IMR-90 (cell line): ENCODE results near the gene COL18A1. TPM values are rescaled to one million over a fixed set of nuclear protein-coding genes. Genes with fewer than 3 reads are reported as not detected.

Experiments used
- ATAC-seq: fragments of 200-7000 bp; cut with Tn5 transposase; 2 replicates; pipeline ENCODE4 v1.9.1; 2020; ENCODE audit warnings: low read depth, mild to moderate bottlenecking, moderate library complexity
- BruUV-seq: library from RNA; stranded (reverse); fragments of 400-500 nt; replicated peaks from 2 replicates; lab custom pipeline; 2021; lab: Mats Ljungman, UMichigan
- CTCF ChIA-PET: fragments of 300-600 bp; formaldehyde crosslinking; extraction: SDS; loops from one replicate; lab custom pipeline; 2021; ENCODE audit warnings: antibody characterized with exemption; lab: Yijun Ruan, JAX
- POLR2A ChIA-PET: fragments of 300-600 bp; sonication (Branson Sonifier 250); formaldehyde crosslinking; loops from one replicate; lab custom pipeline; 2022; ENCODE audit warnings: antibody characterized with exemption; ENCODE audit not compliant: unreplicated experiment; lab: Charles Lee
- DNase-seq: peaks from one replicate; pipeline ENCODE4 v3.0.0; 2013
- H2AFZ ChIP-seq: replicated peaks from 2 replicates; pipeline ENCODE3; 2013; ENCODE audit warnings: low read length, mild to moderate bottlenecking; ENCODE audit not compliant: poor library complexity
- H2AK5ac ChIP-seq: 2 replicates; pipeline ENCODE4 v1.6.1; 2013; ENCODE audit warnings: low read depth, low read length, inconsistent platforms
- H2AK9ac ChIP-seq: replicated peaks from 2 replicates; pipeline ENCODE3; 2013; ENCODE audit warnings: mild to moderate bottlenecking, low read depth, low read length, moderate library complexity; ENCODE audit not compliant: poor library complexity
- H2BK120ac ChIP-seq: 2 replicates; pipeline ENCODE4 v1.6.1; 2013; ENCODE audit warnings: low read depth, low read length, inconsistent platforms
- H2BK15ac ChIP-seq: 3 replicates; pipeline ENCODE4 v1.6.1; 2013; ENCODE audit warnings: low read depth, low read length, inconsistent platforms
- H2BK20ac ChIP-seq: 2 replicates; pipeline ENCODE4 v1.6.1; 2013; ENCODE audit warnings: low read depth, mild to moderate bottlenecking, inconsistent platforms, low read length, moderate library complexity
- H2BK5ac ChIP-seq: 2 replicates; pipeline ENCODE4 v1.6.1; 2013; ENCODE audit warnings: mild to moderate bottlenecking, low read depth, low read length, inconsistent platforms; ENCODE audit not compliant: poor library complexity, severe bottlenecking
- H3K14ac ChIP-seq: replicated peaks from 2 replicates; pipeline ENCODE4 v1.6.1; 2013; ENCODE audit warnings: low read depth, low read length, inconsistent platforms
- H3K18ac ChIP-seq: 2 replicates; pipeline ENCODE4 v1.6.1; 2013; ENCODE audit warnings: low read depth, low read length, control low read depth
- H3K23ac ChIP-seq: 2 replicates; pipeline ENCODE4 v1.6.1; 2013; ENCODE audit warnings: low read depth, low read length, inconsistent platforms
- H3K27ac ChIP-seq: 2 replicates; pipeline ENCODE4 v1.5.1; 2013; ENCODE audit warnings: mild to moderate bottlenecking, control low read depth, low read length; ENCODE audit not compliant: insufficient read depth
- H3K27me3 ChIP-seq: 2 replicates; pipeline ENCODE4 v1.6.1; 2013; ENCODE audit warnings: low read length; ENCODE audit not compliant: control insufficient read depth, insufficient read depth
- H3K36me3 ChIP-seq: 2 replicates; pipeline ENCODE4 v1.6.1; 2013; ENCODE audit warnings: low read length, mixed read lengths; ENCODE audit not compliant: control insufficient read depth, insufficient read depth
- H3K4ac ChIP-seq: 2 replicates; pipeline ENCODE4 v1.6.1; 2013; ENCODE audit warnings: low read depth, low read length, inconsistent platforms
- H3K4me1 ChIP-seq: 2 replicates; pipeline ENCODE4 v1.6.1; 2013; ENCODE audit warnings: low read length, mixed read lengths; ENCODE audit not compliant: control insufficient read depth, insufficient read depth
- H3K4me2 ChIP-seq: 2 replicates; pipeline ENCODE4 v1.6.1; 2013; ENCODE audit warnings: low read depth, mild to moderate bottlenecking, control low read depth, low read length, moderate library complexity
- H3K4me3 ChIP-seq: 2 replicates; pipeline ENCODE4 v1.5.1; 2013; ENCODE audit warnings: low read depth, mild to moderate bottlenecking, control low read depth, low read length, moderate library complexity; ENCODE audit not compliant: insufficient read depth
- H3K56ac ChIP-seq: 2 replicates; pipeline ENCODE4 v1.6.1; 2013; ENCODE audit warnings: low read length, inconsistent platforms; ENCODE audit not compliant: insufficient read depth; ENCODE audit errors: extremely low read depth
- H3K79me1 ChIP-seq, 2 experiments: 2 replicates each; pipeline ENCODE4 v1.6.1; 2013; ENCODE audit warnings: low read length in 2 of 2, inconsistent platforms in 1 of 2, low read depth in 1 of 2
- H3K9ac ChIP-seq: 2 replicates; pipeline ENCODE4 v1.6.1; 2013; ENCODE audit warnings: low read depth, low read length, control low read depth
- H3K9me1 ChIP-seq: 2 replicates; pipeline ENCODE4 v1.6.1; 2013; ENCODE audit warnings: low read length, inconsistent platforms; ENCODE audit not compliant: insufficient read depth
- H3K9me3 ChIP-seq: 2 replicates; pipeline ENCODE4 v1.6.1; 2013; ENCODE audit warnings: low read length; ENCODE audit not compliant: control insufficient read depth, insufficient read depth
- H4K20me1 ChIP-seq: 2 replicates; pipeline ENCODE4 v1.6.1; 2013; ENCODE audit warnings: low read length, inconsistent platforms; ENCODE audit not compliant: insufficient read depth
- H4K5ac ChIP-seq: 2 replicates; pipeline ENCODE4 v1.6.1; 2013; ENCODE audit warnings: mild to moderate bottlenecking, low read depth, low read length, control low read depth
- H4K8ac ChIP-seq, 2 experiments: 2 replicates each; pipeline ENCODE4 v1.6.1; 2013; ENCODE audit warnings: low read depth in 2 of 2, low read length in 2 of 2, control low read depth in 1 of 2, inconsistent platforms in 1 of 2
- H4K91ac ChIP-seq: 2 replicates; pipeline ENCODE4 v1.6.1; 2013; ENCODE audit warnings: low read depth, low read length, inconsistent platforms; ENCODE audit not compliant: insufficient read depth
- BHLHE40 ChIP-seq: fragments of 150-350 bp; IDR thresholded peaks from 2 replicates; pipeline ENCODE4 v1.6.1; 2016; ENCODE audit warnings: mild to moderate bottlenecking, low read depth, low read length
- CEBPB ChIP-seq: IDR thresholded peaks from 2 replicates; pipeline ENCODE4 v1.6.1; 2012; ENCODE audit warnings: low read depth, low read length, improper control_type of control experiment
- CHD1 ChIP-seq: IDR thresholded peaks from 2 replicates; pipeline ENCODE4 v1.6.1; 2012; ENCODE audit warnings: low read depth, low read length, improper control_type of control experiment
- FOS ChIP-seq: fragments of 150-350 bp; IDR thresholded peaks from 2 replicates; pipeline ENCODE4 v1.6.1; 2016; ENCODE audit warnings: low read depth, low read length
- MAFK ChIP-seq: IDR thresholded peaks from 2 replicates; pipeline ENCODE4 v1.6.1; 2012; ENCODE audit warnings: low read depth, low read length, improper control_type of control experiment
- MAZ ChIP-seq: IDR thresholded peaks from 2 replicates; pipeline ENCODE4 v1.6.1; 2012; ENCODE audit warnings: low read depth, mild to moderate bottlenecking, low read length, improper control_type of control experiment, moderate library complexity, borderline replicate concordance
- MXI1 ChIP-seq: IDR thresholded peaks from 2 replicates; pipeline ENCODE4 v1.6.1; 2012; ENCODE audit warnings: low read depth, mild to moderate bottlenecking, low read length, moderate library complexity, borderline replicate concordance
- NFE2L2 ChIP-seq: fragments of 150-350 bp; IDR thresholded peaks from 2 replicates; pipeline ENCODE4 v1.6.1; 2016; ENCODE audit warnings: low read depth, mild to moderate bottlenecking, low read length
- POLR2A ChIP-seq: IDR thresholded peaks from 2 replicates; pipeline ENCODE4 v1.6.1; 2012; ENCODE audit warnings: mild to moderate bottlenecking, low read depth, low read length
- RFX5 ChIP-seq: IDR thresholded peaks from 2 replicates; pipeline ENCODE4 v1.8.0; 2012; ENCODE audit warnings: low read depth, mild to moderate bottlenecking, low read length, moderate library complexity
- SMC3 ChIP-seq: fragments of 150-350 bp; IDR thresholded peaks from 2 replicates; pipeline ENCODE4 v1.6.1; 2016; ENCODE audit warnings: low read depth, mild to moderate bottlenecking, antibody characterized with exemption, low read length, moderate library complexity
- WGBS, 2 experiments: methylation state at CpG; one replicate each; pipeline versions ENCODE4 v1.1.5 to v1.1.7; 2013; ENCODE audit warnings: missing lambda C conversion rate in 2 of 2; ENCODE audit not compliant: insufficient read length in 1 of 2; ENCODE audit errors: extremely low coverage in 2 of 2; 5-methylcytosine and 5-hydroxymethylcytosine counted together
- dilution Hi-C: fragments of 300-500 bp; cut with HindIII; formaldehyde crosslinking; loops from one replicate; pipeline ENCODE4 v1.14.3; 2018; ENCODE audit warnings: low sequenced_read_pairs; ENCODE audit not compliant: unreplicated experiment
- in situ Hi-C: fragments of 300-500 bp; cut with MboI; formaldehyde crosslinking; loops from 3 replicates; pipeline ENCODE4 v1.14.3; 2019; ENCODE audit warnings: low sequenced_read_pairs, inconsistent platforms, mixed read lengths
- intact Hi-C: fragments of 100-400 bp; cut with micrococcal nuclease; formaldehyde crosslinking; loops from 2 replicates; pipeline ENCODE4 v1.10.0; 2022
- polyA plus RNA-seq, 3 experiments: library from polyadenylated mRNA; depleted of rRNA; stranded (reverse); fragments of >200 nt; gene quantifications; 2 replicates each; pipeline ENCODE4 v1.2.3, GENCODE V29; 2012; ENCODE audit warnings: low replicate concordance in 1 of 3
- total RNA-seq: library from RNA; depleted of rRNA; stranded (reverse); fragments of >200 nt; gene quantifications from 2 replicates; pipeline ENCODE4 v1.2.3, GENCODE V29; 2012
- TF ChIP-seq, protein P1 (sequence below): fragments of 150-350 bp; IDR thresholded peaks from 2 replicates; pipeline ENCODE4 v1.6.1; 2016; ENCODE audit warnings: low read depth, mild to moderate bottlenecking, low read length, moderate library complexity, borderline replicate concordance
- TF ChIP-seq, protein P2 (sequence below): fragments of 150-350 bp; IDR thresholded peaks from 2 replicates; pipeline ENCODE4 v1.6.1; 2017; ENCODE audit warnings: mild to moderate bottlenecking, antibody characterized with exemption, low read length, low read depth

The COL18A1 gene
- total and polyA plus RNA-seq, 2 of the 4 experiments (the other 2 are of a cell fraction), result 4.3 to 46.7 TPM

GRCh38 chr21:45456584-45457160 is 51.7 kb downstream of the COL18A1 start:
- no peak overlapping the region for H2BK120ac ChIP-seq
- H3K4ac ChIP-seq, result no peak overlapping the region
- H3K9ac ChIP-seq, result no peak overlapping the region
- peaks cover 30 to 78% of the 10 kb centered on the region in 2 experiments for H3K79me1 ChIP-seq
- H2BK5ac ChIP-seq, result no peak overlapping the region
- DNase-seq (no peak), ATAC-seq (no peak)
- intact Hi-C loops, result no loop called here
- H3K27ac ChIP-seq, result no peak overlapping the region
- no TSS peak for BruUV-seq
- in situ Hi-C loops, result no loop called here
- peaks cover under 1% of the 10 kb centered on the region; the same call in 1 of the 2 replicates for H3K9me3 ChIP-seq
- no peak overlapping the region for H3K18ac ChIP-seq
- peak overlapping the region; percentile 26; the same call in 1 of the 2 replicates for H2AK5ac ChIP-seq
- CTCF ChIA-PET, result no interaction called here
- peaks cover 16% of the 10 kb centered on the region for H3K36me3 ChIP-seq
- WGBS, 2 experiments, result 90% methylated on average over 13 of the region's 38 CpGs; no CpG with 5 or more reads in 1 of the 2 experiments
- dilution Hi-C loops, result no loop called here
- H4K8ac ChIP-seq, result no peak overlapping the region
- H3K23ac ChIP-seq, result no peak overlapping the region
- peaks cover 54% of the 10 kb centered on the region for H4K20me1 ChIP-seq
- no peak overlapping the region for H4K5ac ChIP-seq
- H3K4me2 ChIP-seq, result no peak overlapping the region
- H3K56ac ChIP-seq, result no peak overlapping the region
- no peak overlapping the region for H4K91ac ChIP-seq
- H3K27me3 ChIP-seq, result no peaks in the 10 kb centered on the region
- POLR2A ChIA-PET, result no interaction called here
- peaks cover 38% of the 10 kb centered on the region for H3K9me1 ChIP-seq
- H2BK20ac ChIP-seq, result no peak overlapping the region
- peaks cover 54% of the 10 kb centered on the region for H3K4me1 ChIP-seq
- no peak overlapping the region for H2AFZ ChIP-seq
- H3K14ac ChIP-seq, result no peak overlapping the region
- H3K4me3 ChIP-seq, result no peak overlapping the region
- TF ChIP-seq MXI1, result no peak
- TF ChIP-seq CEBPB, result no peak
- TF ChIP-seq RFX5, result no peak
- TF ChIP-seq POLR2A, result no peak
- TF ChIP-seq, protein P1, sequence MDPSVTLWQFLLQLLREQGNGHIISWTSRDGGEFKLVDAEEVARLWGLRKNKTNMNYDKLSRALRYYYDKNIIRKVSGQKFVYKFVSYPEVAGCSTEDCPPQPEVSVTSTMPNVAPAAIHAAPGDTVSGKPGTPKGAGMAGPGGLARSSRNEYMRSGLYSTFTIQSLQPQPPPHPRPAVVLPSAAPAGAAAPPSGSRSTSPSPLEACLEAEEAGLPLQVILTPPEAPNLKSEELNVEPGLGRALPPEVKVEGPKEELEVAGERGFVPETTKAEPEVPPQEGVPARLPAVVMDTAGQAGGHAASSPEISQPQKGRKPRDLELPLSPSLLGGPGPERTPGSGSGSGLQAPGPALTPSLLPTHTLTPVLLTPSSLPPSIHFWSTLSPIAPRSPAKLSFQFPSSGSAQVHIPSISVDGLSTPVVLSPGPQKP, result no peak
- TF ChIP-seq, protein P2, sequence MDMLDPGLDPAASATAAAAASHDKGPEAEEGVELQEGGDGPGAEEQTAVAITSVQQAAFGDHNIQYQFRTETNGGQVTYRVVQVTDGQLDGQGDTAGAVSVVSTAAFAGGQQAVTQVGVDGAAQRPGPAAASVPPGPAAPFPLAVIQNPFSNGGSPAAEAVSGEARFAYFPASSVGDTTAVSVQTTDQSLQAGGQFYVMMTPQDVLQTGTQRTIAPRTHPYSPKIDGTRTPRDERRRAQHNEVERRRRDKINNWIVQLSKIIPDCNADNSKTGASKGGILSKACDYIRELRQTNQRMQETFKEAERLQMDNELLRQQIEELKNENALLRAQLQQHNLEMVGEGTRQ, result no peak
- TF ChIP-seq MAZ, result no peak
- no peak for TF ChIP-seq BHLHE40
- no peak for TF ChIP-seq CHD1
- no peak for TF ChIP-seq NFE2L2
- no peak for TF ChIP-seq SMC3
- TF ChIP-seq FOS, result no peak
- TF ChIP-seq MAFK, result no peak
- H2AK9ac ChIP-seq, result no peak overlapping the region
- H2BK15ac ChIP-seq, result no peak overlapping the region
